Measurements from ENCODE around the gene ANKEF1.

- TF ChIP-seq SUZ12 (IDR thresholded peaks at IDR 0.05; ENCODE audit: extremely low read depth, insufficient read depth, insufficient read length) (no peak), YY1 (IDR thresholded peaks at IDR 0.05; ENCODE audit: insufficient read depth, insufficient read length) (no peak)
Measured at GRCh38 chr20:10089871-10090587, 55.2 kb downstream of the ANKEF1 start.

Data from NT2/D1 (cell line).